NB4 (cell line): ENCODE results near the gene TMEM80.

ENCODE experiments used
- DNase-seq: peaks from one replicate; pipeline ENCODE4 v3.0.0; 2010; ENCODE audit warnings: low read depth
- H3K4me3 ChIP-seq: one replicate; pipeline ENCODE4 v1.5.1; 2011; ENCODE audit warnings: mild to moderate bottlenecking, low read depth, low read length, moderate library complexity
- CTCF ChIP-seq: IDR thresholded peaks from one replicate; pipeline ENCODE4 v1.5.1; 2012; ENCODE audit warnings: low read depth, low read length
- MYC ChIP-seq: IDR thresholded peaks from 2 replicates; pipeline ENCODE4 v1.6.1; 2011; ENCODE audit warnings: low read depth, low read length
- POLR2A ChIP-seq: IDR thresholded peaks from 2 replicates; pipeline ENCODE4 v1.6.1; 2011; ENCODE audit warnings: mild to moderate bottlenecking; ENCODE audit not compliant: insufficient read length; ENCODE audit errors: extremely low read depth
- TF ChIP-seq, protein P1 (sequence below): IDR thresholded peaks from 2 replicates; pipeline ENCODE4 v1.6.1; 2011; ENCODE audit warnings: low read depth, low read length

TMEM80 gene

GRCh38 chr11:705646-706438 is 10.2 kb downstream of the TMEM80 start, which contains the start of gene EPS8L2:
Gene EPS8L2, plus strand, starts transcription at chr11:706231. Its CDS starts 3,177 bp downstream, at chr11:709408.
- no peak for TF ChIP-seq POLR2A
- TF ChIP-seq MYC: no peak
- TF ChIP-seq CTCF: no peak
- TF ChIP-seq, protein P1, sequence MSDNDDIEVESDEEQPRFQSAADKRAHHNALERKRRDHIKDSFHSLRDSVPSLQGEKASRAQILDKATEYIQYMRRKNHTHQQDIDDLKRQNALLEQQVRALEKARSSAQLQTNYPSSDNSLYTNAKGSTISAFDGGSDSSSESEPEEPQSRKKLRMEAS: no peak
- no peak within 1 kb of the TSS for H3K4me3 ChIP-seq
- no peak for DNase-seq

DNA sequence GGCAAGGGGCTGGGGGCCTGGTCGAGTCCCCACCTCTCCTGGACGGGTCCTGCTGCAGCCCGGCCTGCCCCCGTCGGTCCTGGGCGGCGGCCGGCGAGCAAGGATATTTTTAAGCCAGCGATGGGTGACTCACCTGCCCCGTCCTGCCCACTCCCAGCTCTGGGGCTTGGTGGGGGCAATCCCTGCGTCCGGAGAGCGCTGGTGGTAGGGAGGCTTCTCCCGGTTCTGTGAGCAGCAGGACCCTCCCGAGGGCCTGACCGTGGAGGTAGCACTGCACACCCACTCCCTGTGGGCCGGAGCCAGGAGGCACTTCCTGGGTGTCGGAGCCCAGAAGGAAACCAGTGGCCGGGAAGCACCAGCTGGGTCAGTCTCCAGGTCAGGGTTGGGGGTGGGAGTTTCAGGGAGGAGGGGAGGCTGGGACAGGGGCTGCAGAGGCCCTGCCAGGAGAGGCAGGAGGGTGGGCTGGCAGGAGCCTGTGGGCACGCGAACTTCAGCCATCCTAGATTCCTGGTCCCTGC is 10.9 kb downstream of the TMEM80 start:
- DNase-seq: no peak
- no peak for TF ChIP-seq MYC
- TF ChIP-seq, protein P1: no peak
- no peak for TF ChIP-seq CTCF
- no peak for TF ChIP-seq POLR2A
- no peak overlapping the region for H3K4me3 ChIP-seq

- no peak overlapping the region for H3K4me3 ChIP-seq
- TF ChIP-seq CTCF (no peak), MYC (no peak), POLR2A (no peak)
- TF ChIP-seq, protein P1: no peak
- no peak for DNase-seq
Measured at GRCh38 chr11:706957-707816, 11.6 kb downstream of the TMEM80 start.

GRCh38 chr11:707817-708420 is 12.3 kb downstream of the TMEM80 start:
- TF ChIP-seq, protein P1: no peak
- TF ChIP-seq MYC: no peak
- no peak for TF ChIP-seq CTCF
- TF ChIP-seq POLR2A: no peak
- no peak overlapping the region for H3K4me3 ChIP-seq
- DNase-seq: no peak

DNA sequence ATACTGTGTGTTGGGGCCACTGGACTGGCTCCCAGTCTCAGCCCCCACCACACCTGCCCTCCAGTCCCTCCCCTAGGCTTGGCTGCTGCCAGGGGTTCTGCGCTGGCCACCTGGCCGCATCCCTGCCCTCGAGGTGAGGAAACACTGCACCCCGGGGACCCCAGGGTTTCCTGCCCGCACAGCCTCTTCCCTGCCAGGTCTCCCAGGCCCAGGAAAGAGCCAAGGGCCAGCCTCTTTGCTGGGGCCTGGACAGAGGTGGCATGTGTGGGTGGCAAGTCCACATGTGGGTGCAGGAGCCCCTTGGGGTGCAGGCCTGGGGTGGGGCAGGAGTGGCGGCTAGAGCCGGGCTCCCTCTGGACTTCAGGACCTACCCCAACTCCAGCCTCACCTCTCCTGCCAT is 12.9 kb downstream of the TMEM80 start:
- H3K4me3 ChIP-seq: no peak overlapping the region
- no peak for DNase-seq
- TF ChIP-seq, protein P1: no peak
- no peak for TF ChIP-seq CTCF
- TF ChIP-seq MYC: no peak
- no peak for TF ChIP-seq POLR2A
